CD4-positive, alpha-beta T cell treated with Interleukin-17A for 4 hours (primary cell): ENCODE data around the gene MGAT4B.

ENCODE experiments used
- DNase-seq: peaks from one replicate; pipeline ENCODE4 v3.0.0-alpha.2; 2020; ENCODE audit warnings: mixed read lengths

The MGAT4B gene

GRCh38 chr5:179825655-179826182 is 19.1 kb upstream of the MGAT4B start:
- DNase-seq = no peak

GRCh38 chr5:179824745-179825112 is 18.1 kb upstream of the MGAT4B start:
- DNase-seq = no peak

GRCh38 chr5:179823937-179824744 is 17.5 kb upstream of the MGAT4B start:
- no peak for DNase-seq

- no peak for DNase-seq
These were observed 15.9 kb upstream of the MGAT4B start for GRCh38 chr5:179822444-179822990.

- no peak for DNase-seq
These were observed 15.4 kb upstream of the MGAT4B start for GRCh38 chr5:179822059-179822432.

GRCh38 chr5:179821298-179822058 is 14.8 kb upstream of the MGAT4B start:
- peak; percentile 93 for DNase-seq

- DNase-seq = peak; percentile 84
These were observed 14.0 kb upstream of the MGAT4B start, which contains the start of gene SQSTM1 for GRCh38 chr5:179820483-179821297. SQSTM1 (plus strand) TSS chr5:179820905; CDS start chr5:179820937, 32 bp downstream.

- DNase-seq = no peak
These were observed 13.4 kb upstream of the MGAT4B start for GRCh38 chr5:179820127-179820482.

- DNase-seq = peak; percentile 44
These were observed 12.8 kb upstream of the MGAT4B start for GRCh38 chr5:179819296-179820126.

- DNase-seq = peak; percentile 87
These were observed 12.2 kb upstream of the MGAT4B start for GRCh38 chr5:179818746-179819295.

GRCh38 chr5:179817890-179818745 is 11.5 kb upstream of the MGAT4B start:
- DNase-seq = no peak

GRCh38 chr5:179817470-179817840 is 10.8 kb upstream of the MGAT4B start:
- no peak for DNase-seq

GRCh38 chr5:179816796-179817469 is 10.3 kb upstream of the MGAT4B start:
- DNase-seq = no peak

GRCh38 chr5:179816401-179816795 is 9.7 kb upstream of the MGAT4B start:
- no peak for DNase-seq

GRCh38 chr5:179815491-179816249 is 9.0 kb upstream of the MGAT4B start:
- DNase-seq = no peak

- no peak for DNase-seq
These were observed 7.4 kb upstream of the MGAT4B start for GRCh38 chr5:179814090-179814489.

- DNase-seq = no peak
These were observed 6.4 kb upstream of the MGAT4B start for GRCh38 chr5:179812997-179813607.

GRCh38 chr5:179812135-179812825 is 5.6 kb upstream of the MGAT4B start:
- no peak for DNase-seq
